SK-N-SH (cell line): ENCODE measurements around the gene POU2AF1. TPM values are rescaled to one million over a fixed set of nuclear protein-coding genes. Genes with fewer than 3 reads are reported as not detected.

ENCODE experiments used
- CTCF ChIA-PET: fragments of 300-600, 350-600 bp; formaldehyde crosslinking; extraction: SDS; loops from one replicate; lab custom pipeline; 2021; lab: Yijun Ruan, JAX
- POLR2A ChIA-PET: fragments of 350-600 bp; sonication (Branson Sonifier 250); formaldehyde crosslinking; extraction: SDS; loops from one replicate; lab custom pipeline; 2020; ENCODE audit warnings: antibody characterized with exemption, inconsistent platforms; lab: Yijun Ruan, JAX
- DNase-seq: peaks from one replicate; pipeline ENCODE4 v3.0.0; 2012
- H2AFZ ChIP-seq: fragments of 200-600 bp; sonication (generic); 2 replicates; pipeline ENCODE4 v1.8.1; 2016; ENCODE audit warnings: antibody characterized with exemption, mild to moderate bottlenecking, low read depth
- H3F3A ChIP-seq: fragments of 200-600 bp; sonication (generic); replicated peaks from 2 replicates; pipeline ENCODE3; 2016; ENCODE audit warnings: antibody characterized with exemption, mild to moderate bottlenecking; ENCODE audit not compliant: insufficient read depth
- H3K27ac ChIP-seq, 2 experiments: fragments of 200-500 bp in 1 of 2; fragments of 200-600 bp in 1 of 2; sonication (Bioruptor generic) in 1 of 2; sonication (generic), shearing (Covaris generic) in 1 of 2; 2 replicates each; pipeline versions ENCODE4 v1.5.1 to v1.6.1; 2014 to 2016; ENCODE audit warnings: low read depth in 2 of 2, inconsistent platforms in 1 of 2, low read length in 1 of 2, mild to moderate bottlenecking in 1 of 2, mixed read lengths in 1 of 2
- H3K27me3 ChIP-seq: fragments of 200-600 bp; sonication (generic), shearing (Covaris generic); 2 replicates; pipeline ENCODE4 v1.6.1; 2016; ENCODE audit warnings: mixed run types; ENCODE audit not compliant: insufficient read depth
- H3K36me3 ChIP-seq, 2 experiments: fragments of 200-500 bp in 1 of 2; fragments of 200-600 bp in 1 of 2; sonication (Bioruptor generic) in 1 of 2; sonication (generic) in 1 of 2; replicated peaks in 1 of 2; 2 replicates each; pipeline versions ENCODE3 to v1.5.1; 2014 to 2016; ENCODE audit warnings: low read length in 1 of 2, mild to moderate bottlenecking in 1 of 2; ENCODE audit not compliant: insufficient read depth in 2 of 2, control insufficient read depth in 1 of 2
- H3K4me1 ChIP-seq, 2 experiments: fragments of 200-500 bp in 1 of 2; fragments of 200-600 bp in 1 of 2; sonication (Bioruptor generic) in 1 of 2; sonication (generic), shearing (Covaris generic) in 1 of 2; 2 replicates each; pipeline versions ENCODE4 v1.5.1 to v1.6.1; 2014 to 2016; ENCODE audit warnings: low read depth in 1 of 2, low read length in 1 of 2, mixed run types in 1 of 2; ENCODE audit not compliant: insufficient read depth in 2 of 2, control insufficient read depth in 1 of 2
- H3K4me2 ChIP-seq: fragments of 200-600 bp; sonication (generic), shearing (Covaris generic); 2 replicates; pipeline ENCODE4 v1.6.1; 2017; ENCODE audit warnings: mixed run types
- H3K4me3 ChIP-seq, 2 experiments: fragments of 200-500 bp in 1 of 2; fragments of 200-600 bp in 1 of 2; sonication (Bioruptor generic) in 1 of 2; sonication (generic), shearing (Covaris generic) in 1 of 2; 2 replicates each; pipeline versions ENCODE4 v1.5.1 to v1.8.1; 2014 to 2016; ENCODE audit warnings: low read depth in 2 of 2, inconsistent platforms in 1 of 2, low read length in 1 of 2, mild to moderate bottlenecking in 1 of 2, mixed read lengths in 1 of 2, moderate library complexity in 1 of 2
- H3K79me2 ChIP-seq: fragments of 200-600 bp; sonication (generic); 2 replicates; pipeline ENCODE4 v1.8.1; 2017; ENCODE audit warnings: mild to moderate bottlenecking; ENCODE audit not compliant: insufficient read depth
- H3K9ac ChIP-seq: fragments of 200-600 bp; sonication (generic); 2 replicates; pipeline ENCODE4 v1.6.1; 2017; ENCODE audit warnings: mixed run types
- H3K9me2 ChIP-seq: fragments of 200-600 bp; sonication (generic); 2 replicates; pipeline ENCODE4 v1.6.1; 2017; ENCODE audit warnings: mixed run types
- H3K9me3 ChIP-seq: fragments of 200-600 bp; sonication (generic); 2 replicates; pipeline ENCODE4 v1.6.1; 2017; ENCODE audit warnings: mixed run types, mild to moderate bottlenecking, moderate library complexity
- H4K20me1 ChIP-seq: fragments of 200-600 bp; sonication (generic); 2 replicates; pipeline ENCODE4 v1.6.1; 2017; ENCODE audit warnings: mild to moderate bottlenecking, mixed run types; ENCODE audit not compliant: insufficient read depth
- EZH2phosphoT487 ChIP-seq: fragments of 200-600 bp; sonication (generic); IDR thresholded peaks from 2 replicates; pipeline ENCODE4 v1.6.1; 2017; ENCODE audit warnings: low read depth, mixed run types, mild to moderate bottlenecking, antibody characterized with exemption, moderate library complexity, borderline replicate concordance
- FOXM1 ChIP-seq: IDR thresholded peaks from 2 replicates; pipeline ENCODE4 v1.4.0; 2012; ENCODE audit warnings: low read depth, mild to moderate bottlenecking
- GABPA ChIP-seq: IDR thresholded peaks from 2 replicates; pipeline ENCODE4 v1.4.0; 2012; ENCODE audit warnings: low read depth, mild to moderate bottlenecking
- JUND ChIP-seq: IDR thresholded peaks from 2 replicates; pipeline ENCODE4 v1.4.0; 2012
- MEF2A ChIP-seq: IDR thresholded peaks from 2 replicates; pipeline ENCODE4 v1.4.0; 2012; ENCODE audit warnings: low read depth, borderline replicate concordance
- NFIC ChIP-seq: IDR thresholded peaks from 2 replicates; pipeline ENCODE4 v1.4.0; 2012; ENCODE audit warnings: borderline replicate concordance
- RAD21 ChIP-seq: IDR thresholded peaks from 2 replicates; pipeline ENCODE4 v1.6.1; 2012; ENCODE audit warnings: mild to moderate bottlenecking, low read length
- SIN3A ChIP-seq: IDR thresholded peaks from 2 replicates; pipeline ENCODE4 v1.6.1; 2012; ENCODE audit warnings: low read depth, mild to moderate bottlenecking, low read length, moderate library complexity, borderline replicate concordance
- TCF12 ChIP-seq: IDR thresholded peaks from 2 replicates; pipeline ENCODE4 v1.4.0; 2012
- YY1 ChIP-seq: IDR thresholded peaks from 2 replicates; pipeline ENCODE4 v1.4.0; 2012; ENCODE audit warnings: low read depth, mild to moderate bottlenecking
- WGBS: methylation state at CpG from one replicate; pipeline ENCODE4 v1.1.6; 2017; ENCODE audit warnings: low lambda C conversion rate; 5-methylcytosine and 5-hydroxymethylcytosine counted together
- polyA plus RNA-seq, 3 experiments: library from polyadenylated mRNA; depleted of rRNA; stranded (reverse); fragments of >200 nt; gene quantifications; 2 replicates each; pipeline ENCODE4 v1.2.3, GENCODE V29; 2012
- TF ChIP-seq, protein P1 (sequence below): IDR thresholded peaks from 2 replicates; pipeline ENCODE4 v1.4.0; 2012; ENCODE audit warnings: low read depth, borderline replicate concordance
- TF ChIP-seq, protein P2 (sequence below): IDR thresholded peaks from 2 replicates; pipeline ENCODE4 v1.6.1; 2012; ENCODE audit warnings: mild to moderate bottlenecking, low read depth, low read length, moderate library complexity

The POU2AF1 gene
- polyA plus RNA-seq, 1 of the 3 experiments (the other 2 are of a cell fraction) = 0.07 TPM

GRCh38 chr11:111325259-111325658 is 53.8 kb downstream of the POU2AF1 start:
- Histone ChIP-seq H3K27me3 (no peaks in the 10 kb centered on the region; the same call in 1 of the 2 replicates), H3K4me1 (peaks cover 0 to 5% of the 10 kb centered on the region in 2 experiments; a peak in 1 of 4 replicates), H2AFZ (no peak overlapping the region), H3K36me3 (no peaks in the 10 kb centered on the region), H3K4me3 (no peak overlapping the region), H3K4me2 (no peak overlapping the region), H3K9me2 (no peaks in the 10 kb centered on the region), H4K20me1 (no peaks in the 10 kb centered on the region), H3K9ac (no peak overlapping the region), H3F3A (no peaks in the 10 kb centered on the region), H3K79me2 (no peaks in the 10 kb centered on the region), H3K9me3 (no peaks in the 10 kb centered on the region), H3K27ac (no peak overlapping the region)
- DNase-seq = no peak
- CTCF ChIA-PET = no interaction called here
- TF ChIP-seq YY1 (no peak), MEF2A (no peak), SIN3A (no peak), EZH2phosphoT487 (no peak), RAD21 (no peak), JUND (no peak), GABPA (no peak), FOXM1 (no peak)
- TF ChIP-seq, protein P1, sequence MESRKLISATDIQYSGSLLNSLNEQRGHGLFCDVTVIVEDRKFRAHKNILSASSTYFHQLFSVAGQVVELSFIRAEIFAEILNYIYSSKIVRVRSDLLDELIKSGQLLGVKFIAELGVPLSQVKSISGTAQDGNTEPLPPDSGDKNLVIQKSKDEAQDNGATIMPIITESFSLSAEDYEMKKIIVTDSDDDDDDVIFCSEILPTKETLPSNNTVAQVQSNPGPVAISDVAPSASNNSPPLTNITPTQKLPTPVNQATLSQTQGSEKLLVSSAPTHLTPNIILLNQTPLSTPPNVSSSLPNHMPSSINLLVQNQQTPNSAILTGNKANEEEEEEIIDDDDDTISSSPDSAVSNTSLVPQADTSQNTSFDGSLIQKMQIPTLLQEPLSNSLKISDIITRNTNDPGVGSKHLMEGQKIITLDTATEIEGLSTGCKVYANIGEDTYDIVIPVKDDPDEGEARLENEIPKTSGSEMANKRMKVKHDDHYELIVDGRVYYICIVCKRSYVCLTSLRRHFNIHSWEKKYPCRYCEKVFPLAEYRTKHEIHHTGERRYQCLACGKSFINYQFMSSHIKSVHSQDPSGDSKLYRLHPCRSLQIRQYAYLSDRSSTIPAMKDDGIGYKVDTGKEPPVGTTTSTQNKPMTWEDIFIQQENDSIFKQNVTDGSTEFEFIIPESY = no peak
- TF ChIP-seq, protein P2, sequence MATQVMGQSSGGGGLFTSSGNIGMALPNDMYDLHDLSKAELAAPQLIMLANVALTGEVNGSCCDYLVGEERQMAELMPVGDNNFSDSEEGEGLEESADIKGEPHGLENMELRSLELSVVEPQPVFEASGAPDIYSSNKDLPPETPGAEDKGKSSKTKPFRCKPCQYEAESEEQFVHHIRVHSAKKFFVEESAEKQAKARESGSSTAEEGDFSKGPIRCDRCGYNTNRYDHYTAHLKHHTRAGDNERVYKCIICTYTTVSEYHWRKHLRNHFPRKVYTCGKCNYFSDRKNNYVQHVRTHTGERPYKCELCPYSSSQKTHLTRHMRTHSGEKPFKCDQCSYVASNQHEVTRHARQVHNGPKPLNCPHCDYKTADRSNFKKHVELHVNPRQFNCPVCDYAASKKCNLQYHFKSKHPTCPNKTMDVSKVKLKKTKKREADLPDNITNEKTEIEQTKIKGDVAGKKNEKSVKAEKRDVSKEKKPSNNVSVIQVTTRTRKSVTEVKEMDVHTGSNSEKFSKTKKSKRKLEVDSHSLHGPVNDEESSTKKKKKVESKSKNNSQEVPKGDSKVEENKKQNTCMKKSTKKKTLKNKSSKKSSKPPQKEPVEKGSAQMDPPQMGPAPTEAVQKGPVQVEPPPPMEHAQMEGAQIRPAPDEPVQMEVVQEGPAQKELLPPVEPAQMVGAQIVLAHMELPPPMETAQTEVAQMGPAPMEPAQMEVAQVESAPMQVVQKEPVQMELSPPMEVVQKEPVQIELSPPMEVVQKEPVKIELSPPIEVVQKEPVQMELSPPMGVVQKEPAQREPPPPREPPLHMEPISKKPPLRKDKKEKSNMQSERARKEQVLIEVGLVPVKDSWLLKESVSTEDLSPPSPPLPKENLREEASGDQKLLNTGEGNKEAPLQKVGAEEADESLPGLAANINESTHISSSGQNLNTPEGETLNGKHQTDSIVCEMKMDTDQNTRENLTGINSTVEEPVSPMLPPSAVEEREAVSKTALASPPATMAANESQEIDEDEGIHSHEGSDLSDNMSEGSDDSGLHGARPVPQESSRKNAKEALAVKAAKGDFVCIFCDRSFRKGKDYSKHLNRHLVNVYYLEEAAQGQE = no peak
- 50% methylated on average over 3 of the region's 5 CpGs for WGBS
- POLR2A ChIA-PET = no interaction called here

- no peaks in the 10 kb centered on the region; the same call in 1 of the 2 replicates for H3K27me3 ChIP-seq
- H3K4me1 ChIP-seq = peaks cover 0 to 5% of the 10 kb centered on the region in 2 experiments; a peak in 1 of 4 replicates
- no peak for DNase-seq
- ChIA-PET POLR2A (no interaction called here), CTCF (interaction anchor here (1.0 kb wide), 1 partner anchor 17 kb away, joined by 3 read pairs; no protein-coding TSS in a partner anchor)
- no peaks in the 10 kb centered on the region for H3K79me2 ChIP-seq
- no peak overlapping the region for H3K4me3 ChIP-seq
- H3F3A ChIP-seq = no peaks in the 10 kb centered on the region
- WGBS = 42% methylated on average over 5 of the region's 5 CpGs
- H4K20me1 ChIP-seq = no peaks in the 10 kb centered on the region
- H3K4me2 ChIP-seq = peak overlapping the region; percentile 4; the same call in 1 of the 2 replicates
- no peaks in the 10 kb centered on the region for H3K36me3 ChIP-seq
- H3K9me2 ChIP-seq = no peaks in the 10 kb centered on the region
- H2AFZ ChIP-seq = peak overlapping the region; percentile 45; the same call in 1 of the 2 replicates
- no peaks in the 10 kb centered on the region for H3K9me3 ChIP-seq
- H3K9ac ChIP-seq = no peak overlapping the region
- no peak overlapping the region for H3K27ac ChIP-seq
- no peak for TF ChIP-seq YY1
- no peak for TF ChIP-seq TCF12
- TF ChIP-seq NFIC = no peak
- TF ChIP-seq EZH2phosphoT487 = no peak
These were observed 54.8 kb downstream of the POU2AF1 start for GRCh38 chr11:111324277-111324720.
